ENCODE measurements around the gene LRP1. TPM values are rescaled to one million over a fixed set of nuclear protein-coding genes. Genes with fewer than 3 reads are reported as not detected.

LRP1 gene
- total and polyA plus RNA-seq, 2 experiments from 2014 or later = 26.6 to 145 TPM

GRCh38 chr12:57138526-57139272, 10.4 kb downstream of the LRP1 start:
- H3K36me3 Mint-ChIP-seq (ENCODE audit: low read depth) = peaks cover 63% of the 10 kb centered on the region
- H3K27me3 ChIP-seq (ENCODE audit: insufficient read depth) = no peaks in the 10 kb centered on the region
- TF ChIP-seq STAT1 (IDR thresholded peaks at IDR 0.05; ENCODE audit: unreplicated experiment) = no peak
- TF ChIP-seq, protein P1, sequence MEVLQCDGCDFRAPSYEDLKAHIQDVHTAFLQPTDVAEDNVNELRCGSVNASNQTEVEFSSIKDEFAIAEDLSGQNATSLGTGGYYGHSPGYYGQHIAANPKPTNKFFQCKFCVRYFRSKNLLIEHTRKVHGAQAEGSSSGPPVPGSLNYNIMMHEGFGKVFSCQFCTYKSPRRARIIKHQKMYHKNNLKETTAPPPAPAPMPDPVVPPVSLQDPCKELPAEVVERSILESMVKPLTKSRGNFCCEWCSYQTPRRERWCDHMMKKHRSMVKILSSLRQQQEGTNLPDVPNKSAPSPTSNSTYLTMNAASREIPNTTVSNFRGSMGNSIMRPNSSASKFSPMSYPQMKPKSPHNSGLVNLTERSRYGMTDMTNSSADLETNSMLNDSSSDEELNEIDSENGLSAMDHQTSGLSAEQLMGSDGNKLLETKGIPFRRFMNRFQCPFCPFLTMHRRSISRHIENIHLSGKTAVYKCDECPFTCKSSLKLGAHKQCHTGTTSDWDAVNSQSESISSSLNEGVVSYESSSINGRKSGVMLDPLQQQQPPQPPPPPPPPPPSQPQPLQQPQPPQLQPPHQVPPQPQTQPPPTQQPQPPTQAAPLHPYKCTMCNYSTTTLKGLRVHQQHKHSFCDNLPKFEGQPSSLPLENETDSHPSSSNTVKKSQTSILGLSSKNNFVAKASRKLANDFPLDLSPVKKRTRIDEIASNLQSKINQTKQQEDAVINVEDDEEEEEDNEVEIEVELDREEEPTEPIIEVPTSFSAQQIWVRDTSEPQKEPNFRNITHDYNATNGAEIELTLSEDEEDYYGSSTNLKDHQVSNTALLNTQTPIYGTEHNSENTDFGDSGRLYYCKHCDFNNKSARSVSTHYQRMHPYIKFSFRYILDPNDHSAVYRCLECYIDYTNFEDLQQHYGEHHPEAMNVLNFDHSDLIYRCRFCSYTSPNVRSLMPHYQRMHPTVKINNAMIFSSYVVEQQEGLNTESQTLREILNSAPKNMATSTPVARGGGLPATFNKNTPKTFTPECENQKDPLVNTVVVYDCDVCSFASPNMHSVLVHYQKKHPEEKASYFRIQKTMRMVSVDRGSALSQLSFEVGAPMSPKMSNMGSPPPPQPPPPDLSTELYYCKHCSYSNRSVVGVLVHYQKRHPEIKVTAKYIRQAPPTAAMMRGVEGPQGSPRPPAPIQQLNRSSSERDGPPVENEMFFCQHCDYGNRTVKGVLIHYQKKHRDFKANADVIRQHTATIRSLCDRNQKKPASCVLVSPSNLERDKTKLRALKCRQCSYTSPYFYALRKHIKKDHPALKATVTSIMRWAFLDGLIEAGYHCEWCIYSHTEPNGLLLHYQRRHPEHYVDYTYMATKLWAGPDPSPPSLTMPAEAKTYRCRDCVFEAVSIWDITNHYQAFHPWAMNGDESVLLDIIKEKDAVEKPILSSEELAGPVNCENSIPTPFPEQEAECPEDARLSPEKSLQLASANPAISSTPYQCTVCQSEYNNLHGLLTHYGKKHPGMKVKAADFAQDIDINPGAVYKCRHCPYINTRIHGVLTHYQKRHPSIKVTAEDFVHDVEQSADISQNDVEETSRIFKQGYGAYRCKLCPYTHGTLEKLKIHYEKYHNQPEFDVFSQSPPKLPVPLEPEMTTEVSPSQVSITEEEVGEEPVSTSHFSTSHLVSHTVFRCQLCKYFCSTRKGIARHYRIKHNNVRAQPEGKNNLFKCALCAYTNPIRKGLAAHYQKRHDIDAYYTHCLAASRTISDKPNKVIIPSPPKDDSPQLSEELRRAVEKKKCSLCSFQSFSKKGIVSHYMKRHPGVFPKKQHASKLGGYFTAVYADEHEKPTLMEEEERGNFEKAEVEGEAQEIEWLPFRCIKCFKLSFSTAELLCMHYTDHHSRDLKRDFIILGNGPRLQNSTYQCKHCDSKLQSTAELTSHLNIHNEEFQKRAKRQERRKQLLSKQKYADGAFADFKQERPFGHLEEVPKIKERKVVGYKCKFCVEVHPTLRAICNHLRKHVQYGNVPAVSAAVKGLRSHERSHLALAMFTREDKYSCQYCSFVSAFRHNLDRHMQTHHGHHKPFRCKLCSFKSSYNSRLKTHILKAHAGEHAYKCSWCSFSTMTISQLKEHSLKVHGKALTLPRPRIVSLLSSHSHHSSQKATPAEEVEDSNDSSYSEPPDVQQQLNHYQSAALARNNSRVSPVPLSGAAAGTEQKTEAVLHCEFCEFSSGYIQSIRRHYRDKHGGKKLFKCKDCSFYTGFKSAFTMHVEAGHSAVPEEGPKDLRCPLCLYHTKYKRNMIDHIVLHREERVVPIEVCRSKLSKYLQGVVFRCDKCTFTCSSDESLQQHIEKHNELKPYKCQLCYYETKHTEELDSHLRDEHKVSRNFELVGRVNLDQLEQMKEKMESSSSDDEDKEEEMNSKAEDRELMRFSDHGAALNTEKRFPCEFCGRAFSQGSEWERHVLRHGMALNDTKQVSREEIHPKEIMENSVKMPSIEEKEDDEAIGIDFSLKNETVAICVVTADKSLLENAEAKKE (CRISPR knock-in tag; IDR thresholded peaks at IDR 0.05) = no peak
- no peak overlapping the region; the same call in 2 of the 3 replicates for H3K4me3 Mint-ChIP-seq
- H3K79me2 ChIP-seq (replicated peaks; ENCODE audit: insufficient read depth) = peaks cover 60% of the 10 kb centered on the region
- peaks cover 13% of the 10 kb centered on the region for H3K27me3 Mint-ChIP-seq (ENCODE audit: insufficient read depth, low read depth, poor library complexity)
- peaks cover 41% of the 10 kb centered on the region for H3K4me1 Mint-ChIP-seq
- H3K4me3 ChIP-seq = no peak overlapping the region
- peaks cover 25% of the 10 kb centered on the region for H4K20me1 ChIP-seq (replicated peaks; ENCODE audit: insufficient read depth)
- peak overlapping the region; percentile 20 for H3K27ac Mint-ChIP-seq
- H3K9me2 ChIP-seq (ENCODE audit: insufficient read depth) = no peaks in the 10 kb centered on the region
- no peak overlapping the region for H2AFZ ChIP-seq
- DNase-seq (ENCODE audit: low spot score) (no peak), ATAC-seq (no peak)
- no peak overlapping the region for H3K4me2 ChIP-seq
- no peak overlapping the region for H3K27ac ChIP-seq (ENCODE audit: low read depth)
- H3K4me1 ChIP-seq (ENCODE audit: insufficient read depth) = peaks cover 19% of the 10 kb centered on the region
- H3K36me3 ChIP-seq (ENCODE audit: insufficient read depth) = peaks cover 11% of the 10 kb centered on the region
- H3F3A ChIP-seq (replicated peaks; ENCODE audit: low read depth) = 0 out of 2 replicates have a peak, but pooled peaks cover 12% of the 10 kb centered on the region
- no peaks in the 10 kb centered on the region for H3K9me3 Mint-ChIP-seq

- peaks cover 7% of the 10 kb centered on the region for H3K4me1 ChIP-seq (ENCODE audit: insufficient read depth)
- no peak overlapping the region for H3K4me3 ChIP-seq
- no peaks in the 10 kb centered on the region for H3K9me2 ChIP-seq (ENCODE audit: insufficient read depth)
- no peak overlapping the region for H3K4me2 ChIP-seq
- H3K27me3 Mint-ChIP-seq (ENCODE audit: insufficient read depth, low read depth, poor library complexity) = peaks cover 10% of the 10 kb centered on the region
- TF ChIP-seq JUNB (IDR thresholded peaks at IDR 0.05; ENCODE audit: unreplicated experiment) (no peak), REST (IDR thresholded peaks at IDR 0.05; ENCODE audit: unreplicated experiment) (no peak), EZH2 (IDR thresholded peaks at IDR 0.05; ENCODE audit: low read depth, unreplicated experiment) (no peak)
- TF ChIP-seq, protein P2, sequence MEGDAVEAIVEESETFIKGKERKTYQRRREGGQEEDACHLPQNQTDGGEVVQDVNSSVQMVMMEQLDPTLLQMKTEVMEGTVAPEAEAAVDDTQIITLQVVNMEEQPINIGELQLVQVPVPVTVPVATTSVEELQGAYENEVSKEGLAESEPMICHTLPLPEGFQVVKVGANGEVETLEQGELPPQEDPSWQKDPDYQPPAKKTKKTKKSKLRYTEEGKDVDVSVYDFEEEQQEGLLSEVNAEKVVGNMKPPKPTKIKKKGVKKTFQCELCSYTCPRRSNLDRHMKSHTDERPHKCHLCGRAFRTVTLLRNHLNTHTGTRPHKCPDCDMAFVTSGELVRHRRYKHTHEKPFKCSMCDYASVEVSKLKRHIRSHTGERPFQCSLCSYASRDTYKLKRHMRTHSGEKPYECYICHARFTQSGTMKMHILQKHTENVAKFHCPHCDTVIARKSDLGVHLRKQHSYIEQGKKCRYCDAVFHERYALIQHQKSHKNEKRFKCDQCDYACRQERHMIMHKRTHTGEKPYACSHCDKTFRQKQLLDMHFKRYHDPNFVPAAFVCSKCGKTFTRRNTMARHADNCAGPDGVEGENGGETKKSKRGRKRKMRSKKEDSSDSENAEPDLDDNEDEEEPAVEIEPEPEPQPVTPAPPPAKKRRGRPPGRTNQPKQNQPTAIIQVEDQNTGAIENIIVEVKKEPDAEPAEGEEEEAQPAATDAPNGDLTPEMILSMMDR (conservative IDR thresholded peaks at IDR 0.05; ENCODE audit: low read depth in 2 of 2) = no peak
- H3K4me3 Mint-ChIP-seq = no peak overlapping the region
- DNase-seq (ENCODE audit: low spot score) (no peak), ATAC-seq (no peak)
- peaks cover 72% of the 10 kb centered on the region for H3K36me3 Mint-ChIP-seq (ENCODE audit: low read depth)
- H3K79me2 ChIP-seq (replicated peaks; ENCODE audit: insufficient read depth) = peaks cover 48% of the 10 kb centered on the region
- H3K27ac ChIP-seq (ENCODE audit: low read depth) = no peak overlapping the region
- no peaks in the 10 kb centered on the region for H3K9me3 Mint-ChIP-seq
- peaks cover 21% of the 10 kb centered on the region for H3K36me3 ChIP-seq (ENCODE audit: insufficient read depth)
- peaks cover 29% of the 10 kb centered on the region for H3K4me1 Mint-ChIP-seq
- no peaks in the 10 kb centered on the region for H3K27me3 ChIP-seq (ENCODE audit: insufficient read depth)
- peaks cover 20% of the 10 kb centered on the region for H4K20me1 ChIP-seq (replicated peaks; ENCODE audit: insufficient read depth)
- H2AFZ ChIP-seq = no peak overlapping the region
- H3K27ac Mint-ChIP-seq = no peak overlapping the region
- 0 out of 2 replicates have a peak, but pooled peaks cover 5% of the 10 kb centered on the region for H3F3A ChIP-seq (replicated peaks; ENCODE audit: low read depth)
These were observed 11.7 kb downstream of the LRP1 start for GRCh38 chr12:57139796-57140649.
